Gastrocnemius medialis (tissue), 4 donors: ENCODE data around the gene MYO18B.

ENCODE experiments used
- POLR2A ChIP-seq, 2 donors: fragments of 450-650 bp; IDR thresholded peaks; one replicate each; pipeline ENCODE4 v1.6.1; 2017; ENCODE audit warnings: antibody characterized with exemption in 2 of 2, mild to moderate bottlenecking in 2 of 2, moderate library complexity in 2 of 2
- TF ChIP-seq, protein P1 (sequence below), 5 experiments: fragments of 450-650 bp in 3 of 5; fragments of 200-600 bp in 2 of 5; sonication (generic) in 2 of 5; IDR thresholded peaks in 4 of 5; conservative IDR thresholded peaks in 1 of 5; 1 replicate in 4 of 5; 2 replicates in 1 of 5; pipeline ENCODE4 v1.5.1; 2016 to 2019; ENCODE audit warnings: antibody characterized with exemption in 5 of 5, mild to moderate bottlenecking in 3 of 5, moderate library complexity in 3 of 5

DNA sequence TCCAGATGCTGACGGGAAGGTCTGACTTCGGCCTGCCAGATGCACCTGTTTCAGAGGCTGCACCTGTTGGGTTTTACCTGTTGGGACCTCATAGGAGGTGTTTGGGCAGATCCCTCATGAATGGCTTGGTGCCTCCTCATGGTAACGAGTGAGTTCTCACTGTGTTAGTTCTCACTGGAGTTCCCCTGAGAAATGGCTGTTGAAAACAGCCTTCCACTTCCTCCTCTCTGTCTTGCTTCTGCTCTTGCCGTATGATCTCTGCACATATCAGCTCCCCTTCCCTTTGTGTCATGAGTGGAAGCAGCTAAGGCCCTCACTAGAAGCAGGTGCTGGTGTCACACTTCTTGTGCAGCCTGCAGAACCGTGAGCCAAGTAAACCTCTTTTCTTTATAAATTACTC, 219.7 kb downstream of the MYO18B start:
- TF ChIP-seq POLR2A (IDR thresholded peaks at IDR 0.05): no peak
- TF ChIP-seq, protein P1, sequence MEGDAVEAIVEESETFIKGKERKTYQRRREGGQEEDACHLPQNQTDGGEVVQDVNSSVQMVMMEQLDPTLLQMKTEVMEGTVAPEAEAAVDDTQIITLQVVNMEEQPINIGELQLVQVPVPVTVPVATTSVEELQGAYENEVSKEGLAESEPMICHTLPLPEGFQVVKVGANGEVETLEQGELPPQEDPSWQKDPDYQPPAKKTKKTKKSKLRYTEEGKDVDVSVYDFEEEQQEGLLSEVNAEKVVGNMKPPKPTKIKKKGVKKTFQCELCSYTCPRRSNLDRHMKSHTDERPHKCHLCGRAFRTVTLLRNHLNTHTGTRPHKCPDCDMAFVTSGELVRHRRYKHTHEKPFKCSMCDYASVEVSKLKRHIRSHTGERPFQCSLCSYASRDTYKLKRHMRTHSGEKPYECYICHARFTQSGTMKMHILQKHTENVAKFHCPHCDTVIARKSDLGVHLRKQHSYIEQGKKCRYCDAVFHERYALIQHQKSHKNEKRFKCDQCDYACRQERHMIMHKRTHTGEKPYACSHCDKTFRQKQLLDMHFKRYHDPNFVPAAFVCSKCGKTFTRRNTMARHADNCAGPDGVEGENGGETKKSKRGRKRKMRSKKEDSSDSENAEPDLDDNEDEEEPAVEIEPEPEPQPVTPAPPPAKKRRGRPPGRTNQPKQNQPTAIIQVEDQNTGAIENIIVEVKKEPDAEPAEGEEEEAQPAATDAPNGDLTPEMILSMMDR (IDR thresholded peaks at IDR 0.05 in 4 of 5, conservative IDR thresholded peaks at IDR 0.05 in 1 of 5): no peak
